ENCODE measurements around the gene LDLRAD2.

- TF ChIP-seq CTCF (IDR thresholded peaks at IDR 0.05 in 4 of 5, conservative IDR thresholded peaks at IDR 0.05 in 1 of 5): no peak
- no peak for TF ChIP-seq POLR2A (IDR thresholded peaks at IDR 0.05)
Measured at GRCh38 chr1:21873761-21874160, 61.7 kb downstream of the LDLRAD2 start.

All from gastrocnemius medialis (tissue), 4 donors.